HG02981 (cell line): ENCODE measurements around the gene TNFAIP6.
"Not testable (repeated sequence)": the region's sequence is repeated elsewhere in the genome, so short reads cannot be mapped to it uniquely, and the experiment has no call there.

Experiments used
- ATAC-seq: cut with Tn5 transposase; IDR thresholded peaks from one replicate; pipeline ENCODE4 v1.9.1; 2021; ENCODE audit warnings: mild to moderate bottlenecking, moderate library complexity; ENCODE audit not compliant: unreplicated experiment

The TNFAIP6 gene

GRCh38 chr2:151357359-151357758 lies at the start of gene TNFAIP6:
Gene TNFAIP6 (plus strand): TSS chr2:151357592. CDS start chr2:151357667, 75 bp downstream.
- ATAC-seq = no peak

- not testable (repeated sequence) for ATAC-seq
Measured at GRCh38 chr2:151310313-151310712, 47.1 kb upstream of the TNFAIP6 start.

- not testable (repeated sequence) for ATAC-seq
Measured at GRCh38 chr2:151312440-151312839, 45.0 kb upstream of the TNFAIP6 start.

GRCh38 chr2:151315381-151315903 lies 42.0 kb upstream of the TNFAIP6 start:
- no peak for ATAC-seq

- no peak for ATAC-seq
Measured at GRCh38 chr2:151325581-151326095, 31.8 kb upstream of the TNFAIP6 start.

- no peak for ATAC-seq
Measured at GRCh38 chr2:151326554-151326953, 30.8 kb upstream of the TNFAIP6 start.

GRCh38 chr2:151329998-151330397 lies 27.4 kb upstream of the TNFAIP6 start:
- no peak for ATAC-seq

- no peak for ATAC-seq
Measured at GRCh38 chr2:151333083-151333482, 24.3 kb upstream of the TNFAIP6 start.

- no peak for ATAC-seq
Measured at GRCh38 chr2:151334082-151334815, 23.1 kb upstream of the TNFAIP6 start.

GRCh38 chr2:151336863-151337371 lies 20.5 kb upstream of the TNFAIP6 start:
- no peak for ATAC-seq

- no peak for ATAC-seq
Measured at GRCh38 chr2:151337643-151338042, 19.7 kb upstream of the TNFAIP6 start.

GRCh38 chr2:151338115-151338514 lies 19.3 kb upstream of the TNFAIP6 start:
- no peak for ATAC-seq

- ATAC-seq = no peak
Measured at GRCh38 chr2:151343073-151343472, 14.3 kb upstream of the TNFAIP6 start.

GRCh38 chr2:151344191-151344590 lies 13.2 kb upstream of the TNFAIP6 start:
- not testable (repeated sequence) for ATAC-seq

GRCh38 chr2:151344906-151345305 lies 12.5 kb upstream of the TNFAIP6 start:
- no peak for ATAC-seq

- no peak for ATAC-seq
Measured at GRCh38 chr2:151347294-151347693, 10.1 kb upstream of the TNFAIP6 start.

- no peak for ATAC-seq
Measured at GRCh38 chr2:151347906-151348305, 9.5 kb upstream of the TNFAIP6 start.

- ATAC-seq = no peak
Measured at GRCh38 chr2:151350579-151351195, 6.7 kb upstream of the TNFAIP6 start.

- no peak for ATAC-seq
Measured at GRCh38 chr2:151353995-151354394, 3.4 kb upstream of the TNFAIP6 start.

- no peak for ATAC-seq
Measured at GRCh38 chr2:151354807-151355206, 2.6 kb upstream of the TNFAIP6 start.

- no peak for ATAC-seq
Measured at GRCh38 chr2:151358166-151358970, 976 bp downstream of the TNFAIP6 start.
